Activated CD8-positive, alpha-beta T cell treated with anti-CD3 and anti-CD28 coated beads, Interleukin-2, amount 10 ng/mL, durations not matched to agents 7 days and 5 days (primary cell): Measurements from ENCODE around the gene ACTL6A. TPM values are rescaled to one million over a fixed set of nuclear protein-coding genes. Genes with fewer than 3 reads are reported as not detected.
"Not testable (repeated sequence)": the region's sequence is repeated elsewhere in the genome, so short reads cannot be mapped to it uniquely, and the experiment has no call there.

Experiments
- ATAC-seq: fragments of 150-1000 bp; cut with Tn5 transposase; one replicate; pipeline ENCODE4 v1.10.0; 2021; ENCODE audit warnings: moderate library complexity
- CTCF ChIA-PET: fragments of 350-600 bp; sonication (Branson Sonifier 250); formaldehyde crosslinking; loops from one replicate; lab custom pipeline; 2021; ENCODE audit warnings: antibody characterized with exemption; lab: Charles Lee
- POLR2A ChIA-PET: fragments of 350-600 bp; sonication (Branson Sonifier 250); formaldehyde crosslinking; loops from one replicate; lab custom pipeline; 2021; ENCODE audit warnings: antibody characterized with exemption; lab: Charles Lee
- DNase-seq: peaks from one replicate; pipeline ENCODE4 v3.0.0-alpha.2; 2020
- H3K27ac Mint-ChIP-seq: one replicate; pipeline ENCODE4 v1.8.0; 2021; ENCODE audit warnings: mild to moderate bottlenecking, mixed read lengths
- H3K27me3 Mint-ChIP-seq: one replicate; pipeline ENCODE4 v1.8.0; 2021; ENCODE audit warnings: low read depth, mixed read lengths
- H3K36me3 Mint-ChIP-seq: one replicate; pipeline ENCODE4 v1.8.0; 2021; ENCODE audit warnings: low read depth, mixed read lengths
- H3K4me1 Mint-ChIP-seq: one replicate; pipeline ENCODE4 v1.8.0; 2021; ENCODE audit warnings: low read depth, mixed read lengths
- H3K4me3 Mint-ChIP-seq: one replicate; pipeline ENCODE4 v1.8.0; 2021; ENCODE audit warnings: mild to moderate bottlenecking, mixed read lengths
- H3K9me3 Mint-ChIP-seq: one replicate; pipeline ENCODE4 v1.8.0; 2022; ENCODE audit warnings: mixed read lengths; ENCODE audit not compliant: insufficient read depth
- total RNA-seq, 2 experiments: library from RNA; stranded (reverse); gene quantifications; one replicate each; pipeline ENCODE4 v1.2.3, GENCODE V29; 2021

Gene ACTL6A
- total RNA-seq, result 10 to 100 TPM; 86.5 to 88.3 TPM

- H3K4me1 Mint-ChIP-seq, result peaks cover 33% of the 10 kb centered on the region
- peak; percentile 99 for DNase-seq
- H3K36me3 Mint-ChIP-seq, result peaks cover 2% of the 10 kb centered on the region
- H3K9me3 Mint-ChIP-seq, result no peaks in the 10 kb centered on the region
- ChIA-PET CTCF (interaction anchor here (0.7 to 1.8 kb wide), 11 partner anchors 9 to 547 kb away, joined by 3 to 5 read pairs (median 4); partner anchors contain the start of gene GNB4), POLR2A (interaction anchor here (0.6 to 1.8 kb wide), 7 partner anchors 42 to 1349 kb away, joined by 3 to 9 read pairs (median 3); partner anchors contain the start of genes GNB4, MRPL47, NDUFB5 and PIK3CA)
- peak within 1 kb of the TSS; percentile 99 for H3K4me3 Mint-ChIP-seq
- ATAC-seq, result peak; percentile 97
- H3K27ac Mint-ChIP-seq, result peak within 1 kb of the TSS; percentile 98
- peaks cover 8% of the 10 kb centered on the region for H3K27me3 Mint-ChIP-seq
These were observed at the start of gene ACTL6A for GRCh38 chr3:179562591-179563270. TSS of gene ACTL6A (plus strand) at chr3:179562926. CDS start at chr3:179563093, 167 bp downstream.

- H3K9me3 Mint-ChIP-seq, result no peaks in the 10 kb centered on the region
- H3K4me3 Mint-ChIP-seq, result no peak overlapping the region
- H3K27ac Mint-ChIP-seq, result no peak overlapping the region
- H3K36me3 Mint-ChIP-seq, result no peaks in the 10 kb centered on the region
- CTCF ChIA-PET, result no interaction called here
- no peaks in the 10 kb centered on the region for H3K4me1 Mint-ChIP-seq
- H3K27me3 Mint-ChIP-seq, result peaks cover 5% of the 10 kb centered on the region
- no peak for DNase-seq
- POLR2A ChIA-PET, result no interaction called here
- no peak for ATAC-seq
These were observed 48.9 kb upstream of the ACTL6A start for GRCh38 chr3:179513862-179514261.

GRCh38 chr3:179516461-179517251 is 46.1 kb upstream of the ACTL6A start:
- H3K36me3 Mint-ChIP-seq, CTCF ChIA-PET, H3K27me3 Mint-ChIP-seq, POLR2A ChIA-PET, H3K4me1 Mint-ChIP-seq, ATAC-seq, H3K27ac Mint-ChIP-seq, DNase-seq, H3K4me3 Mint-ChIP-seq, H3K9me3 Mint-ChIP-seq: not testable (repeated sequence)

- Mint-ChIP-seq H3K4me1 (no peaks in the 10 kb centered on the region), H3K36me3 (no peaks in the 10 kb centered on the region), H3K9me3 (no peaks in the 10 kb centered on the region), H3K4me3 (no peak overlapping the region), H3K27me3 (peaks cover 15% of the 10 kb centered on the region), H3K27ac (no peak overlapping the region)
- no peak for ATAC-seq
- DNase-seq, result no peak
- POLR2A ChIA-PET, result no interaction called here
- CTCF ChIA-PET, result no interaction called here
These were observed 36.2 kb upstream of the ACTL6A start for GRCh38 chr3:179526482-179526881.

- H3K4me1 Mint-ChIP-seq, result no peaks in the 10 kb centered on the region
- ChIA-PET POLR2A (no interaction called here), CTCF (interaction anchor here (0.6 kb wide), 1 partner anchor 39 kb away, joined by 3 read pairs; no protein-coding TSS in a partner anchor)
- ATAC-seq (no peak), DNase-seq (no peak)
- H3K9me3 Mint-ChIP-seq, result no peaks in the 10 kb centered on the region
- peaks cover 15% of the 10 kb centered on the region for H3K27me3 Mint-ChIP-seq
- no peak overlapping the region for H3K27ac Mint-ChIP-seq
- no peaks in the 10 kb centered on the region for H3K36me3 Mint-ChIP-seq
- H3K4me3 Mint-ChIP-seq, result no peak overlapping the region
These were observed 35.7 kb upstream of the ACTL6A start for GRCh38 chr3:179526989-179527391.

- Mint-ChIP-seq H3K9me3 (no peaks in the 10 kb centered on the region), H3K4me1 (no peaks in the 10 kb centered on the region), H3K27me3 (peaks cover 19% of the 10 kb centered on the region), H3K27ac (no peak overlapping the region), H3K36me3 (no peaks in the 10 kb centered on the region), H3K4me3 (no peak overlapping the region)
- ChIA-PET POLR2A (no interaction called here), CTCF (no interaction called here)
- ATAC-seq (no peak), DNase-seq (no peak)
These were observed 34.0 kb upstream of the ACTL6A start for GRCh38 chr3:179528772-179529171.

- Mint-ChIP-seq H3K4me3 (no peak overlapping the region), H3K9me3 (no peaks in the 10 kb centered on the region), H3K4me1 (no peaks in the 10 kb centered on the region), H3K27me3 (peaks cover 18% of the 10 kb centered on the region), H3K36me3 (no peaks in the 10 kb centered on the region), H3K27ac (no peak overlapping the region)
- POLR2A ChIA-PET, result no interaction called here
- CTCF ChIA-PET, result no interaction called here
- no peak for ATAC-seq
- DNase-seq, result no peak
These were observed 31.1 kb upstream of the ACTL6A start for GRCh38 chr3:179531576-179531975.

- H3K27me3 Mint-ChIP-seq, result peaks cover 11% of the 10 kb centered on the region
- no peak overlapping the region for H3K4me3 Mint-ChIP-seq
- DNase-seq, result no peak
- H3K27ac Mint-ChIP-seq, result no peak overlapping the region
- no peak for ATAC-seq
- H3K4me1 Mint-ChIP-seq, result no peaks in the 10 kb centered on the region
- H3K9me3 Mint-ChIP-seq, result no peaks in the 10 kb centered on the region
- no peaks in the 10 kb centered on the region for H3K36me3 Mint-ChIP-seq
- CTCF ChIA-PET, result no interaction called here
- POLR2A ChIA-PET, result no interaction called here
These were observed 29.5 kb upstream of the ACTL6A start for GRCh38 chr3:179533274-179533673.

GRCh38 chr3:179536256-179536655 is 26.5 kb upstream of the ACTL6A start:
- CTCF ChIA-PET, result no interaction called here
- Mint-ChIP-seq H3K4me1 (no peaks in the 10 kb centered on the region), H3K27ac (no peak overlapping the region), H3K36me3 (no peaks in the 10 kb centered on the region), H3K27me3 (peaks cover 8% of the 10 kb centered on the region), H3K4me3 (no peak overlapping the region), H3K9me3 (no peaks in the 10 kb centered on the region)
- no peak for DNase-seq
- ATAC-seq, result no peak
- POLR2A ChIA-PET, result no interaction called here

- ChIA-PET CTCF (no interaction called here), POLR2A (interaction anchor here (0.6 kb wide), 1 partner anchor 11 kb away, joined by 3 read pairs; no protein-coding TSS in a partner anchor)
- H3K27ac Mint-ChIP-seq, result no peak overlapping the region
- H3K4me1 Mint-ChIP-seq, result no peaks in the 10 kb centered on the region
- no peaks in the 10 kb centered on the region for H3K9me3 Mint-ChIP-seq
- DNase-seq (no peak), ATAC-seq (no peak)
- no peaks in the 10 kb centered on the region for H3K36me3 Mint-ChIP-seq
- H3K4me3 Mint-ChIP-seq, result no peak overlapping the region
- H3K27me3 Mint-ChIP-seq, result peaks cover 2% of the 10 kb centered on the region
These were observed 21.6 kb upstream of the ACTL6A start for GRCh38 chr3:179541094-179541493.

- H3K27ac Mint-ChIP-seq, result no peak overlapping the region
- DNase-seq, result no peak
- POLR2A ChIA-PET, result no interaction called here
- H3K4me1 Mint-ChIP-seq, result no peaks in the 10 kb centered on the region
- ATAC-seq, result no peak
- no peaks in the 10 kb centered on the region for H3K36me3 Mint-ChIP-seq
- H3K9me3 Mint-ChIP-seq, result no peaks in the 10 kb centered on the region
- no peak overlapping the region for H3K4me3 Mint-ChIP-seq
- peaks cover 2% of the 10 kb centered on the region for H3K27me3 Mint-ChIP-seq
- CTCF ChIA-PET, result no interaction called here
These were observed 21.1 kb upstream of the ACTL6A start for GRCh38 chr3:179541596-179541995.

- DNase-seq (no peak), ATAC-seq (no peak)
- Mint-ChIP-seq H3K36me3 (no peaks in the 10 kb centered on the region), H3K4me1 (no peaks in the 10 kb centered on the region), H3K9me3 (no peaks in the 10 kb centered on the region), H3K4me3 (no peak overlapping the region), H3K27me3 (peaks cover 2% of the 10 kb centered on the region), H3K27ac (no peak overlapping the region)
- ChIA-PET CTCF (no interaction called here), POLR2A (no interaction called here)
These were observed 20.4 kb upstream of the ACTL6A start for GRCh38 chr3:179542375-179542774.
